ENCODE results near the gene CLSTN2.

The CLSTN2 gene

DNA sequence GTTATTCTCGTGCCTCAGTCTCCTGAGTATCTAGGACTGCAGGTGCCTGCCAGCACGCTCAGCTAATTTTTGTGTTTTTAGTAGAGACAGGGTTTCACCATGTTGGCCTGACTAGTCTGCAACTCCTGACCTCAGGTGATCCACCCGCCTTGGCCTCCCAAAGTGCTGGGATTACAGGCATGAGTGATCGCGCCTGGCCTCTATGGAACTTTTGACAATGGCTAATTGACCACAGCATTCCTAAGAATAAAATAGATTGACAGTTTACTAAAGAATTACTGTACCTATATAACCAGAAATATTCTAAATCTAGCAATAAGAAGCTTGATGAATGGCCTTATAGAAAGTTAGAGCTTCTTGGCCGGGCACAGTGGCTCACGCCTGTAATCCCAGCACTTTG, 691.9 kb downstream of the CLSTN2 start:
- TF ChIP-seq, protein P1, sequence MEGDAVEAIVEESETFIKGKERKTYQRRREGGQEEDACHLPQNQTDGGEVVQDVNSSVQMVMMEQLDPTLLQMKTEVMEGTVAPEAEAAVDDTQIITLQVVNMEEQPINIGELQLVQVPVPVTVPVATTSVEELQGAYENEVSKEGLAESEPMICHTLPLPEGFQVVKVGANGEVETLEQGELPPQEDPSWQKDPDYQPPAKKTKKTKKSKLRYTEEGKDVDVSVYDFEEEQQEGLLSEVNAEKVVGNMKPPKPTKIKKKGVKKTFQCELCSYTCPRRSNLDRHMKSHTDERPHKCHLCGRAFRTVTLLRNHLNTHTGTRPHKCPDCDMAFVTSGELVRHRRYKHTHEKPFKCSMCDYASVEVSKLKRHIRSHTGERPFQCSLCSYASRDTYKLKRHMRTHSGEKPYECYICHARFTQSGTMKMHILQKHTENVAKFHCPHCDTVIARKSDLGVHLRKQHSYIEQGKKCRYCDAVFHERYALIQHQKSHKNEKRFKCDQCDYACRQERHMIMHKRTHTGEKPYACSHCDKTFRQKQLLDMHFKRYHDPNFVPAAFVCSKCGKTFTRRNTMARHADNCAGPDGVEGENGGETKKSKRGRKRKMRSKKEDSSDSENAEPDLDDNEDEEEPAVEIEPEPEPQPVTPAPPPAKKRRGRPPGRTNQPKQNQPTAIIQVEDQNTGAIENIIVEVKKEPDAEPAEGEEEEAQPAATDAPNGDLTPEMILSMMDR (IDR thresholded peaks at IDR 0.05; ENCODE audit: low read depth, low read length, missing control alignments), result no peak
- no peak for DNase-seq (ENCODE audit: extremely low read depth, low read depth)
- no peak overlapping the region for H3K4me3 ChIP-seq (replicated peaks; ENCODE audit: low read depth, low read length)

Data from HFF-Myc (cell line).